ENCODE data around the gene LDHD.
A peak's percentile ranks its signal among the peaks of the same experiment; 100 is the strongest.

LDHD gene

GRCh38 chr16:75101635-75102034 is 14.9 kb downstream of the LDHD start:
- FAIRE-seq (peak; percentile 52), DNase-seq (ENCODE audit: insufficient read length, low spot score) (no peak)
- no peak for TF ChIP-seq POLR2A (IDR thresholded peaks at IDR 0.05; ENCODE audit: low read depth, low read length)
- TF ChIP-seq POLR2AphosphoS5 (IDR thresholded peaks at IDR 0.05; ENCODE audit: low read depth, low read length), result no peak
- no peak for TF ChIP-seq POU2F2 (IDR thresholded peaks at IDR 0.05; ENCODE audit: low read depth, low read length)
- no peak for TF ChIP-seq TAF1 (IDR thresholded peaks at IDR 0.05; ENCODE audit: low read depth, low read length)
- no peak for TF ChIP-seq SPI1 (IDR thresholded peaks at IDR 0.05; ENCODE audit: low read depth, low read length)
- no peak for TF ChIP-seq PAX5 (IDR thresholded peaks at IDR 0.05; ENCODE audit: insufficient read depth, low read length, severe bottlenecking)

GRCh38 chr16:75100603-75100990 is 16.0 kb downstream of the LDHD start:
- no peak for DNase-seq (ENCODE audit: insufficient read length, low spot score)
- FAIRE-seq, result peak; percentile 13
- TF ChIP-seq PAX5 (IDR thresholded peaks at IDR 0.05; ENCODE audit: insufficient read depth, low read length, severe bottlenecking) (no peak), SPI1 (IDR thresholded peaks at IDR 0.05; ENCODE audit: low read depth, low read length) (no peak), POU2F2 (IDR thresholded peaks at IDR 0.05; ENCODE audit: low read depth, low read length) (no peak), POLR2AphosphoS5 (IDR thresholded peaks at IDR 0.05; ENCODE audit: low read depth, low read length) (no peak), TAF1 (IDR thresholded peaks at IDR 0.05; ENCODE audit: low read depth, low read length) (no peak), POLR2A (IDR thresholded peaks at IDR 0.05; ENCODE audit: low read depth, low read length) (no peak)

- no peak for TF ChIP-seq TAF1 (IDR thresholded peaks at IDR 0.05; ENCODE audit: low read depth, low read length)
- no peak for TF ChIP-seq POLR2AphosphoS5 (IDR thresholded peaks at IDR 0.05; ENCODE audit: low read depth, low read length)
- TF ChIP-seq SPI1 (IDR thresholded peaks at IDR 0.05; ENCODE audit: low read depth, low read length), result peak; percentile 62
- no peak for TF ChIP-seq POLR2A (IDR thresholded peaks at IDR 0.05; ENCODE audit: low read depth, low read length)
- no peak for TF ChIP-seq POU2F2 (IDR thresholded peaks at IDR 0.05; ENCODE audit: low read depth, low read length)
- FAIRE-seq (peak; percentile 83), DNase-seq (ENCODE audit: insufficient read length, low spot score) (no peak)
Measured at GRCh38 chr16:75099738-75100602, 16.6 kb downstream of the LDHD start.

- FAIRE-seq, result no peak
- no peak for DNase-seq (ENCODE audit: insufficient read length, low spot score)
- TF ChIP-seq POU2F2 (IDR thresholded peaks at IDR 0.05; ENCODE audit: low read depth, low read length), result no peak
- TF ChIP-seq PAX5 (IDR thresholded peaks at IDR 0.05; ENCODE audit: insufficient read depth, low read length, severe bottlenecking), result no peak
- no peak for TF ChIP-seq TAF1 (IDR thresholded peaks at IDR 0.05; ENCODE audit: low read depth, low read length)
- TF ChIP-seq SPI1 (IDR thresholded peaks at IDR 0.05; ENCODE audit: low read depth, low read length), result no peak
- no peak for TF ChIP-seq POLR2AphosphoS5 (IDR thresholded peaks at IDR 0.05; ENCODE audit: low read depth, low read length)
- no peak for TF ChIP-seq POLR2A (IDR thresholded peaks at IDR 0.05; ENCODE audit: low read depth, low read length)
Measured at GRCh38 chr16:75099075-75099667, 17.4 kb downstream of the LDHD start.

GRCh38 chr16:75097941-75098901 is 18.4 kb downstream of the LDHD start:
- TF ChIP-seq POLR2A (IDR thresholded peaks at IDR 0.05; ENCODE audit: low read depth, low read length) (no peak), TAF1 (IDR thresholded peaks at IDR 0.05; ENCODE audit: low read depth, low read length) (no peak), PAX5 (IDR thresholded peaks at IDR 0.05; ENCODE audit: insufficient read depth, low read length, severe bottlenecking) (peak; percentile 63), POLR2AphosphoS5 (IDR thresholded peaks at IDR 0.05; ENCODE audit: low read depth, low read length) (no peak)
- peak; percentile 55 for DNase-seq (ENCODE audit: insufficient read length, low spot score)
- peak; percentile 95 for FAIRE-seq

GRCh38 chr16:75097191-75097761 is 19.3 kb downstream of the LDHD start:
- TF ChIP-seq PAX5 (IDR thresholded peaks at IDR 0.05; ENCODE audit: insufficient read depth, low read length, severe bottlenecking) (no peak), POLR2AphosphoS5 (IDR thresholded peaks at IDR 0.05; ENCODE audit: low read depth, low read length) (no peak), SPI1 (IDR thresholded peaks at IDR 0.05; ENCODE audit: low read depth, low read length) (no peak), POU2F2 (IDR thresholded peaks at IDR 0.05; ENCODE audit: low read depth, low read length) (no peak), TAF1 (IDR thresholded peaks at IDR 0.05; ENCODE audit: low read depth, low read length) (no peak), POLR2A (IDR thresholded peaks at IDR 0.05; ENCODE audit: low read depth, low read length) (no peak)
- FAIRE-seq, result no peak
- no peak for DNase-seq (ENCODE audit: insufficient read length, low spot score)

- DNase-seq (ENCODE audit: insufficient read length, low spot score), result no peak
- TF ChIP-seq POLR2A (IDR thresholded peaks at IDR 0.05; ENCODE audit: low read depth, low read length), result no peak
- TF ChIP-seq TAF1 (IDR thresholded peaks at IDR 0.05; ENCODE audit: low read depth, low read length), result no peak
- TF ChIP-seq POLR2AphosphoS5 (IDR thresholded peaks at IDR 0.05; ENCODE audit: low read depth, low read length), result no peak
- no peak for TF ChIP-seq PAX5 (IDR thresholded peaks at IDR 0.05; ENCODE audit: insufficient read depth, low read length, severe bottlenecking)
- no peak for TF ChIP-seq POU2F2 (IDR thresholded peaks at IDR 0.05; ENCODE audit: low read depth, low read length)
- TF ChIP-seq SPI1 (IDR thresholded peaks at IDR 0.05; ENCODE audit: low read depth, low read length), result no peak
- no peak for FAIRE-seq
Measured at GRCh38 chr16:75096656-75097055, 19.9 kb downstream of the LDHD start.

GRCh38 chr16:75095204-75095621 is 21.4 kb downstream of the LDHD start:
- TF ChIP-seq POLR2A (IDR thresholded peaks at IDR 0.05; ENCODE audit: low read depth, low read length) (no peak), TAF1 (IDR thresholded peaks at IDR 0.05; ENCODE audit: low read depth, low read length) (no peak), POU2F2 (IDR thresholded peaks at IDR 0.05; ENCODE audit: low read depth, low read length) (no peak), POLR2AphosphoS5 (IDR thresholded peaks at IDR 0.05; ENCODE audit: low read depth, low read length) (no peak), PAX5 (IDR thresholded peaks at IDR 0.05; ENCODE audit: insufficient read depth, low read length, severe bottlenecking) (no peak), SPI1 (IDR thresholded peaks at IDR 0.05; ENCODE audit: low read depth, low read length) (no peak)
- DNase-seq (ENCODE audit: insufficient read length, low spot score) (no peak), FAIRE-seq (no peak)
